ENCODE data around the gene SPPL2C. TPM values are rescaled to one million over a fixed set of nuclear protein-coding genes. Genes with fewer than 3 reads are reported as not detected.

Gene SPPL2C
- polyA plus RNA-seq, 2 donors: not detected

DNA sequence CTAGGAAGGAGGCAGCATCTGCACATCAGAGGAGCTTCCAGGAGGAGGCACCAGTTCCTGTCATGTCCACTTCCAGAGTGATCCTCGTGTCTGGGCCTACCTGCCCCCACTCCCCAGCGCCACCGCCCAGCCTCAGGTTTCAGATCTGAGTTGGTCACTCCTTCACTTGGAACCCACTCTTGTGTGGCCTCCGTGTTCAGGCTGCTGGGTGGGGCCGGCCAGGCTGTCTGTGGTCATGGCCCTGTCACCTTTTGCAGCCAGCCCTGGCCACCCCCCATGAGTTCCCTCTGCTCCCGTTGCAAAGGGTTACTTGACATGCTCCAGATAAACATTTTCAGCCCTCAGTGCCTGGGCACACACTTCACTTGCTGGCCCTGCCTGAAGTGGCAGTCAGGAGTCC lies 26.6 kb upstream of the SPPL2C start:
- Histone ChIP-seq H3K4me3 (ENCODE audit: low read depth in 1 of 2, low read length in 2 of 2) (no peak overlapping the region), H3K27me3 (ENCODE audit: control insufficient read depth in 1 of 2, insufficient read depth in 2 of 2, low read length in 2 of 2) (no peaks in the 10 kb centered on the region), H3K4me1 (ENCODE audit: control insufficient read depth in 2 of 2, insufficient read depth in 2 of 2, low read length in 1 of 2) (no peaks in the 10 kb centered on the region), H3K36me3 (ENCODE audit: control insufficient read depth in 2 of 2, insufficient read depth in 2 of 2, low read length in 1 of 2) (no peaks in the 10 kb centered on the region), H3K9me3 (ENCODE audit: control insufficient read depth in 2 of 2, insufficient read depth in 1 of 2, low read depth in 1 of 2, low read length in 1 of 2) (no peaks in the 10 kb centered on the region), H3K27ac (ENCODE audit: low read depth in 2 of 2, low read length in 1 of 2) (no peak overlapping the region)
- WGBS, 2 donors: 56 to 66% methylated on average over 6 of the region's 6 CpGs

DNA sequence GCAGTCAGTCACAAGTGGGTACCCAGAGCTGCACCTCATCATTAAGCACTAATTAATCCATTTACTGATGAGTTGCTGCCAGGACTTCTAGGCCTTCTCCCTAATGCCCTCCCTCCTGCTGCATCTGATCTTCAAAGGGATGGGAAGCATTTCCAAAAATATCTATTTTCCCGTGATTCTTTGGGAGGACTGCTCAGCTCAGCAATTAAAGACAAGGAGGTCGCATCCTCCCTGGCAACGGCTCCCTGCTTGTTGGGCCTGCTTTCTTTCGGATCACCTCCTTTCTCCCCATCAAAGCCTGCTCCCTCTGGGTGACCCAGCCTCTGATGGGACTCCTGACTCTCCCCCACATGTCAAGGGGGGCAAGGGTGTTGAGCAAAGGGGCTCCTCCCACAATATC lies 26.0 kb upstream of the SPPL2C start:
- Histone ChIP-seq H3K27ac (ENCODE audit: low read depth in 2 of 2, low read length in 1 of 2) (no peak overlapping the region), H3K4me1 (ENCODE audit: control insufficient read depth in 2 of 2, insufficient read depth in 2 of 2, low read length in 1 of 2) (no peaks in the 10 kb centered on the region), H3K4me3 (ENCODE audit: low read depth in 1 of 2, low read length in 2 of 2) (no peak overlapping the region), H3K36me3 (ENCODE audit: control insufficient read depth in 2 of 2, insufficient read depth in 2 of 2, low read length in 1 of 2) (no peaks in the 10 kb centered on the region), H3K9me3 (ENCODE audit: control insufficient read depth in 2 of 2, insufficient read depth in 1 of 2, low read depth in 1 of 2, low read length in 1 of 2) (no peaks in the 10 kb centered on the region), H3K27me3 (ENCODE audit: control insufficient read depth in 1 of 2, insufficient read depth in 2 of 2, low read length in 2 of 2) (no peaks in the 10 kb centered on the region)
- 68 to 74% methylated on average over 4 of the region's 4 CpGs for WGBS, 2 donors

DNA sequence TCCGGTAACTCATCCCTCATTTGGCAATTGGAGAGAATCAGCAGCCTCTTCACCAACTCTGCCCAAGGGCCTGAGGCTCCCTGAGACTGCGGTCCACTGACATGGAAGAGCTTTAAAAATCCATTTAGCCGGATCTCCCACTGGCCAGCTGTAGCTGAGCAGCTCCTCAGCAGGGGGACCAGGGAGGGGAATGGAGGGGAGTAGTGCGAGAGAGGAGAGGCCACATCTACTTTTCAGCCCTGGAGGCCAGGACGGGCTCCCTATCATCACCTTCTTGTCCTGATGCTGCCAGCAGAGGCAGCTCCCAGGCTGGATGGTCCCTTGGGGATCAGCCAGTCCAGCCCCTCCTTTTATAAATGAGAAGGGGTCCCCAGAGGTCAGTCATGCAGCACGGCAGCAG lies 25.0 kb upstream of the SPPL2C start:
- no peak overlapping the region for H3K4me3 ChIP-seq (ENCODE audit: low read depth in 1 of 2, low read length in 2 of 2)
- no peaks in the 10 kb centered on the region for H3K27me3 ChIP-seq (ENCODE audit: control insufficient read depth in 1 of 2, insufficient read depth in 2 of 2, low read length in 2 of 2)
- H3K27ac ChIP-seq (ENCODE audit: low read depth in 2 of 2, low read length in 1 of 2): no peak overlapping the region
- no peaks in the 10 kb centered on the region for H3K9me3 ChIP-seq (ENCODE audit: control insufficient read depth in 2 of 2, insufficient read depth in 1 of 2, low read depth in 1 of 2, low read length in 1 of 2)
- no peaks in the 10 kb centered on the region for H3K4me1 ChIP-seq (ENCODE audit: control insufficient read depth in 2 of 2, insufficient read depth in 2 of 2, low read length in 1 of 2)
- 80 to 86% methylated on average over 6 of the region's 6 CpGs for WGBS, 2 donors
- no peaks in the 10 kb centered on the region for H3K36me3 ChIP-seq (ENCODE audit: control insufficient read depth in 2 of 2, insufficient read depth in 2 of 2, low read length in 1 of 2)

DNA sequence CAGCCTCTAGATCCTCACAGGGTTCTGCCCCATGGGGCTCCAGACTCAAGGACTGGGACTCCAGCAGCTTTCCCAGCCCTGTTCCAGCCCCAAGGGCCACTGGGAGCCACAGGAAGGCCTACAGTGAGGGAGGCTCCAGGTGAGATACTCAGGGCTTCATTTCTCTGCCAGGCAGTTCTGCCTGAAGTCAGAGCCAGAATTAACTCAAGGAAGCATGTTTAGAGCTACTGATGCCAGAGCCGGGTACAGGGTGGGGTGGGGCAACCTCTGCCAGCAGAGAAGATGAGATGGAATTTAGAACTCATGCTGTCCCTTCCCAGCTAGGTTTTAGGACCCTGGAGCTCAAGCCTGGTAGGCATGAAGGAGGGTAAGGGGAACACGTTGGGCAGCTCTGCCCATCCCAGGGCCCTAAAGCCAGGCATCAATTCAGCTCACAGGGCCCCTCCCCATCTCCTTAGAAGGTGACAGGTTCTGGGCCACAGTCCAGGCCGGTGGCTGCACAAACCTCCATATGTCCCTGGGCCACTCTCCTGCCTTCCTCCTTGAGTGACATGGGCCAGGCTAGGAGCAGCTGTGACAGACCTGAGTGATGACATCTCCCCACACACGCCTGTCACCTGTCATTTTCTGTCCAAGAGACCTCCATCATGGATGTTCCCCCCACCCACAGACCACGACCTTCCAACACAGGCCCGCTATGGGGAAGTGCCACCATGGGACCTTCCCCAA lies 24.5 kb upstream of the SPPL2C start:
- H3K4me1 ChIP-seq (ENCODE audit: control insufficient read depth in 2 of 2, insufficient read depth in 2 of 2, low read length in 1 of 2): no peaks in the 10 kb centered on the region
- no peak overlapping the region for H3K4me3 ChIP-seq (ENCODE audit: low read depth in 1 of 2, low read length in 2 of 2)
- no peaks in the 10 kb centered on the region for H3K36me3 ChIP-seq (ENCODE audit: control insufficient read depth in 2 of 2, insufficient read depth in 2 of 2, low read length in 1 of 2)
- no peak overlapping the region for H3K27ac ChIP-seq (ENCODE audit: low read depth in 2 of 2, low read length in 1 of 2)
- no peaks in the 10 kb centered on the region for H3K9me3 ChIP-seq (ENCODE audit: control insufficient read depth in 2 of 2, insufficient read depth in 1 of 2, low read depth in 1 of 2, low read length in 1 of 2)
- WGBS, 2 donors: 57 to 73% methylated on average over 6 of the region's 6 CpGs
- H3K27me3 ChIP-seq (ENCODE audit: control insufficient read depth in 1 of 2, insufficient read depth in 2 of 2, low read length in 2 of 2): no peaks in the 10 kb centered on the region

DNA sequence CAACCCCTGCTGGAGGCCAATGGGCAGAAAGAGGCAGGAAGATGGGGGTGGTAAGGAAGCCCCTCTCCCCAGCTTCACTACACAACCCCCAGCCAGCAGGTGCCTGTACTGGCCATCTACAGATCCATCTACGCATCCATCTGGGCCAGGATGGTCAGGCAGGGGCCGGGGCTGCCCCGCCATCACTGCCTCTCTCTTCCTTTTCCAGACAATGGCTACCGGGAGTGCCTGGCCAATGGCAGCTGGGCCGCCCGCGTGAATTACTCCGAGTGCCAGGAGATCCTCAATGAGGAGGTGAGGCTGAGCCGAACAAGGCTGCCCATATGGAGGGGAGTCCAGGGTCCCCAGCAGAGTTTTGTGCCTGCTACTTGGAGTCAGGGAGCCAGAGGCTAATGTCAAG lies 23.5 kb upstream of the SPPL2C start:
- WGBS, 2 donors: 91 to 100% methylated on average over 6 to 9 of the region's 9 CpGs
- H3K27me3 ChIP-seq (ENCODE audit: control insufficient read depth in 1 of 2, insufficient read depth in 2 of 2, low read length in 2 of 2): no peaks in the 10 kb centered on the region
- H3K27ac ChIP-seq (ENCODE audit: low read depth in 2 of 2, low read length in 1 of 2): no peak overlapping the region
- H3K36me3 ChIP-seq (ENCODE audit: control insufficient read depth in 2 of 2, insufficient read depth in 2 of 2, low read length in 1 of 2): no peaks in the 10 kb centered on the region
- no peak overlapping the region for H3K4me3 ChIP-seq (ENCODE audit: low read depth in 1 of 2, low read length in 2 of 2)
- no peaks in the 10 kb centered on the region for H3K9me3 ChIP-seq (ENCODE audit: control insufficient read depth in 2 of 2, insufficient read depth in 1 of 2, low read depth in 1 of 2, low read length in 1 of 2)
- no peaks in the 10 kb centered on the region for H3K4me1 ChIP-seq (ENCODE audit: control insufficient read depth in 2 of 2, insufficient read depth in 2 of 2, low read length in 1 of 2)

DNA sequence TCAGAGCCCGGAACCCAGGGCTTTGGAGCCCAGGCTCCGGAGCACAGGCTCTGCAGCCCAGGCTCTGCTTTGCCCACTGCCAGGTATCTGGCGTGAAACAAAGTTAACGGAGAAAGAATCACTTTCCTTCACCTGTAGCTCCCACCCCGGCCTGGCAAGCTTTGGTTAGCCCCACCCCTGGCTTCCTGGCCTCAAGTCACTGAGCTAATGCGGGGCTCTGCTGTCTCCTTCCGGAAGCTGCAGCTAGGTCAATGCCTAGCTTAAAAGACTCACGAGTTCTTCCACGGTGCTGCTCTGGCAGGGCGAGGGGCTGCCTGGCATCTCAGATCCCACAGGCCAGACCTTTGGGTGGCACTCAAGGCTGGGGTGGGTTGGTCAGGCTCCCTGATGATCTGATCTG lies 21.1 kb upstream of the SPPL2C start:
- Histone ChIP-seq H3K36me3 (ENCODE audit: control insufficient read depth in 2 of 2, insufficient read depth in 2 of 2, low read length in 1 of 2) (no peaks in the 10 kb centered on the region), H3K27me3 (ENCODE audit: control insufficient read depth in 1 of 2, insufficient read depth in 2 of 2, low read length in 2 of 2) (no peaks in the 10 kb centered on the region), H3K27ac (ENCODE audit: low read depth in 2 of 2, low read length in 1 of 2) (no peak overlapping the region), H3K4me3 (ENCODE audit: low read depth in 1 of 2, low read length in 2 of 2) (no peak overlapping the region), H3K4me1 (ENCODE audit: control insufficient read depth in 2 of 2, insufficient read depth in 2 of 2, low read length in 1 of 2) (no peaks in the 10 kb centered on the region), H3K9me3 (ENCODE audit: control insufficient read depth in 2 of 2, insufficient read depth in 1 of 2, low read depth in 1 of 2, low read length in 1 of 2) (no peaks in the 10 kb centered on the region)
- WGBS, 2 donors: 67% methylated on average over 10 of the region's 10 CpGs

DNA sequence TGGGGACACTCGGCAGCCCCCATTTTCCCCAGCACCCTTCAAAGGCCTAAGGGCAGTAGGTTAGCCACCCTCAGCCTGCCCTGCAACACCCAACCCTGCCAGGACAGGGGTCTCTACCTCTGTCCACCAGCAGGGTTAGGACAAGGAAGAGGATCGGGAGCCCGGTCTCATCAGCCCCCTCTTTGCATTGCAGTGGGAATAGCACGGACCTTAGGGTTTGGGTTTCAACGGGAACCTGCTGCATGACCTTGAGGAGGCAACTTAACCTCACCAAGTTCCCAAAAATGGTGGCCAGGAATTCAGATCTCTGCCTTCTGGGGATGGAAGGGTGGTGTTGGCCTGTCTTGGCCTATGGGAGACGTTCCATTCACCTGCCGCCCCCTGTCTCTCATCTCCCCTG lies 20.2 kb upstream of the SPPL2C start:
- H3K4me3 ChIP-seq (ENCODE audit: low read depth in 1 of 2, low read length in 2 of 2): no peak overlapping the region
- H3K27me3 ChIP-seq (ENCODE audit: control insufficient read depth in 1 of 2, insufficient read depth in 2 of 2, low read length in 2 of 2): no peaks in the 10 kb centered on the region
- no peak overlapping the region for H3K27ac ChIP-seq (ENCODE audit: low read depth in 2 of 2, low read length in 1 of 2)
- WGBS, 2 donors: 78 to 81% methylated on average over 7 of the region's 7 CpGs
- no peaks in the 10 kb centered on the region for H3K9me3 ChIP-seq (ENCODE audit: control insufficient read depth in 2 of 2, insufficient read depth in 1 of 2, low read depth in 1 of 2, low read length in 1 of 2)
- H3K4me1 ChIP-seq (ENCODE audit: control insufficient read depth in 2 of 2, insufficient read depth in 2 of 2, low read length in 1 of 2): no peaks in the 10 kb centered on the region
- H3K36me3 ChIP-seq (ENCODE audit: control insufficient read depth in 2 of 2, insufficient read depth in 2 of 2, low read length in 1 of 2): no peaks in the 10 kb centered on the region

DNA sequence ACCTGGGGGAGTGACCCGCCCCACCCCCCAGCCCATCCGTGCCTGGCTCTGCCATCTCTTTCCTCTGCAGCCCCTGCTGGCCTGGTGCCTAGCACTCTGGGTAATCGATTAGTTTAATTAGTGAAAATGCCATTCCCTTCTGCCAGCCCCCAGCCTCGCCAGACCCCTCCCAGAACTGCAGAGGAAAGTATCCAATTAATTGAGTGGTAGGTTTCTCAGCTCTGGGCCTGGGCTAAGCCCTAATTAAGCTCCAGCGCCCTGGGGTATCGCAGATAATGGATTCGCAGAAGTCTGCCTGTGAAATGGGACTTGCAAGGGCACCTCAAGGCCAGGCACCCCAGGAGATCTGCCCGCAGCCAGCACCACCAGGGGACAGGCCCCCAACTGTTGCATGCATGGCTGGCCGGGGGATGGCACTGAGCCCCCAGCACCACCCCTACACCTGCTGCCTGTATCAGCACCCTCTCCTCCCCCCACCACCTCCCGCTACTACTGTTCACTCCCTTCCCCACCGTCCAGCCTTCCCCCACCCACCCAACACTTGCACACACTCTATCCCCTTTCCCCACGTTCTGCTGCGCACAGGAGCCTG lies 19.7 kb upstream of the SPPL2C start:
- Histone ChIP-seq H3K27me3 (ENCODE audit: control insufficient read depth in 1 of 2, insufficient read depth in 2 of 2, low read length in 2 of 2) (no peaks in the 10 kb centered on the region), H3K4me3 (ENCODE audit: low read depth in 1 of 2, low read length in 2 of 2) (no peak overlapping the region)
- WGBS, 2 donors: 81 to 82% methylated on average over 13 of the region's 13 CpGs

DNA sequence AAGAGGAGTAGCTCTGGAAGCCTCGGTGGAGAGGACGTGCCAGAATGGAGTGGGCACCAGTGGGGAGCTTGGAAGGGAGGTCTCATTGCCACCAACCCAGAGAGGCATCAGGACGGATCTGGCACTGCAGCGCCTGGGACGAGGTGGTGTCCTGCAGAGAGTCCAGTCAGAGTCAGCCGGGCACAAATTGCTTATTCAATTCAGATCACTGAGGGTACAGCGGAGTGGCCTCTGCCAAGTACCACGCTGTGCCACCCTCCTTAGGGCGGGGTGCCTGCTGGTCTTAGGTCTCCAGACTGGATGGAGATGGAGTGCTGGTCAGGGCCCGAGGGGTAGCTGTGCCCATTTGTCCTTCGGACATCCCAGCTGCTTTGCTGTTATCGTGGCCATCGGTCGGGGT lies 18.9 kb upstream of the SPPL2C start:
- H3K4me1 ChIP-seq (ENCODE audit: control insufficient read depth in 2 of 2, insufficient read depth in 2 of 2, low read length in 1 of 2): no peaks in the 10 kb centered on the region
- 89 to 91% methylated on average over 14 of the region's 14 CpGs for WGBS, 2 donors
- no peaks in the 10 kb centered on the region for H3K36me3 ChIP-seq (ENCODE audit: control insufficient read depth in 2 of 2, insufficient read depth in 2 of 2, low read length in 1 of 2)
- H3K9me3 ChIP-seq (ENCODE audit: control insufficient read depth in 2 of 2, insufficient read depth in 1 of 2, low read depth in 1 of 2, low read length in 1 of 2): no peaks in the 10 kb centered on the region
- H3K27ac ChIP-seq (ENCODE audit: low read depth in 2 of 2, low read length in 1 of 2): no peak overlapping the region
- H3K27me3 ChIP-seq (ENCODE audit: control insufficient read depth in 1 of 2, insufficient read depth in 2 of 2, low read length in 2 of 2): no peaks in the 10 kb centered on the region
- no peak overlapping the region for H3K4me3 ChIP-seq (ENCODE audit: low read depth in 1 of 2, low read length in 2 of 2)

More for the DNA sequence above, 19.7 kb upstream of the SPPL2C start:
- Histone ChIP-seq H3K9me3 (ENCODE audit: control insufficient read depth in 2 of 2, insufficient read depth in 1 of 2, low read depth in 1 of 2, low read length in 1 of 2) (no peaks in the 10 kb centered on the region), H3K27ac (ENCODE audit: low read depth in 2 of 2, low read length in 1 of 2) (no peak overlapping the region), H3K4me1 (ENCODE audit: control insufficient read depth in 2 of 2, insufficient read depth in 2 of 2, low read length in 1 of 2) (no peaks in the 10 kb centered on the region), H3K36me3 (ENCODE audit: control insufficient read depth in 2 of 2, insufficient read depth in 2 of 2, low read length in 1 of 2) (no peaks in the 10 kb centered on the region)

Measured in esophagus (tissue), 2 donors.